Measurements from ENCODE around the gene CREB3L1. TPM values are rescaled to one million over a fixed set of nuclear protein-coding genes. Genes with fewer than 3 reads are reported as not detected.

CREB3L1 gene
- total and polyA plus RNA-seq, 2 donors (not counting 3 experiments of a cell fraction or from before 2014, with no cell fraction given), result 0.23 to 0.84 TPM

- H3K9me1 ChIP-seq (replicated peaks; ENCODE audit: control insufficient read depth, extremely low read depth, insufficient read depth, low read length), result no peaks in the 10 kb centered on the region
- DNase-seq (ENCODE audit: low read depth, low spot score), result no peak
- H3K9ac ChIP-seq (replicated peaks; ENCODE audit: extremely low read depth, insufficient read depth, low read length), result peak overlapping the region; percentile 54
- no peaks in the 10 kb centered on the region for H3K27me3 ChIP-seq (ENCODE audit: control insufficient read depth in 2 of 2, insufficient read depth in 2 of 2, low read length in 2 of 2)
- ChIA-PET CTCF (interaction anchor here (0.6 to 10.8 kb wide), 16 partner anchors 9 to 190 kb away, joined by 3 to 200 read pairs (median 3); no protein-coding TSS in a partner anchor), POLR2A (interaction anchor here (0.7 kb wide), 1 partner anchor 109 kb away, joined by 3 read pairs; no protein-coding TSS in a partner anchor)
- no peaks in the 10 kb centered on the region for H4K20me1 ChIP-seq (replicated peaks; ENCODE audit: control insufficient read depth, extremely low read depth, insufficient read depth, low read length)
- peaks cover 34% of the 10 kb centered on the region for H3K4me1 ChIP-seq (ENCODE audit: control insufficient read depth, extremely low read depth, insufficient read depth, low read length)
- no peak overlapping the region for H2AFZ ChIP-seq (ENCODE audit: low read depth, low read length)
- no TSS peak for BruUV-seq (replicated peaks)
- FAIRE-seq, result no peak
- H3K36me3 ChIP-seq (ENCODE audit: control insufficient read depth in 2 of 2, extremely low read depth in 1 of 2, insufficient read depth in 2 of 2, low read length in 2 of 2), result peaks cover 0 to 5% of the 10 kb centered on the region in 2 experiments
- H3K4me2 ChIP-seq (ENCODE audit: insufficient read depth, low read length), result peak overlapping the region; percentile 59
- TF ChIP-seq FOS (IDR thresholded peaks at IDR 0.05; ENCODE audit: borderline replicate concordance, insufficient read depth, low read length) (no peak), GATA2 (IDR thresholded peaks at IDR 0.05; ENCODE audit: insufficient read depth, insufficient read length, low read depth, low read length) (no peak)
- peak overlapping the region; percentile 32 to 73 (median 49) for H3K4me3 ChIP-seq (replicated peaks in 1 of 3; ENCODE audit: insufficient read depth in 1 of 3, low read depth in 1 of 3, low read length in 3 of 3)
- no peaks in the 10 kb centered on the region for H3K9me3 ChIP-seq (replicated peaks; ENCODE audit: control insufficient read depth, insufficient read depth, low read length)
- dilution Hi-C loops (cut with MboI; ENCODE audit: extremely low pct_ligation_motif_present, low sequenced_read_pairs) (no loop called here), intact Hi-C loops (cut with micrococcal nuclease) (loop anchor here (1.0 kb wide), 2 partner anchors 16 to 20 kb away; no protein-coding TSS in a partner anchor)
- peak overlapping the region; percentile 19 for H3K27ac ChIP-seq (ENCODE audit: insufficient read depth, low read depth, low read length)
- peaks cover 46% of the 10 kb centered on the region for H3K79me2 ChIP-seq (ENCODE audit: control insufficient read depth, insufficient read depth, low read length)
Observed at GRCh38 chr11:46347637-46348311, 70.3 kb downstream of the CREB3L1 start.

GRCh38 chr11:46348566-46349401 is 71.3 kb downstream of the CREB3L1 start:
- peak overlapping the region in 2 of 3 experiments; percentile 49 to 73 for H3K4me3 ChIP-seq (replicated peaks in 1 of 3; ENCODE audit: insufficient read depth in 1 of 3, low read depth in 1 of 3, low read length in 3 of 3)
- BruUV-seq (replicated peaks), result TSS peak; percentile 22
- H3K27ac ChIP-seq (ENCODE audit: insufficient read depth, low read depth, low read length), result no peak overlapping the region
- peaks cover 2 to 11% of the 10 kb centered on the region in 2 experiments for H3K36me3 ChIP-seq (ENCODE audit: control insufficient read depth in 2 of 2, extremely low read depth in 1 of 2, insufficient read depth in 2 of 2, low read length in 2 of 2)
- ChIA-PET CTCF (interaction anchor here (1.0 to 10.8 kb wide), 7 partner anchors 16 to 384 kb away, joined by 3 to 200 read pairs (median 4); no protein-coding TSS in a partner anchor), POLR2A (interaction anchor here (0.7 kb wide), 1 partner anchor 110 kb away, joined by 3 read pairs; no protein-coding TSS in a partner anchor)
- H3K9ac ChIP-seq (replicated peaks; ENCODE audit: extremely low read depth, insufficient read depth, low read length), result no peak overlapping the region
- no peaks in the 10 kb centered on the region for H3K9me3 ChIP-seq (replicated peaks; ENCODE audit: control insufficient read depth, insufficient read depth, low read length)
- peaks cover 34% of the 10 kb centered on the region for H3K4me1 ChIP-seq (ENCODE audit: control insufficient read depth, extremely low read depth, insufficient read depth, low read length)
- H3K9me1 ChIP-seq (replicated peaks; ENCODE audit: control insufficient read depth, extremely low read depth, insufficient read depth, low read length), result no peaks in the 10 kb centered on the region
- DNase-seq (ENCODE audit: low read depth, low spot score) (no peak), FAIRE-seq (no peak)
- TF ChIP-seq CTCF (IDR thresholded peaks at IDR 0.05; ENCODE audit: extremely low read depth in 1 of 2, insufficient read depth in 1 of 2, low read depth in 1 of 2, low read length in 2 of 2) (no peak), POLR2A (IDR thresholded peaks at IDR 0.05; ENCODE audit: low read depth, low read length) (no peak), JUN (IDR thresholded peaks at IDR 0.05; ENCODE audit: borderline replicate concordance, insufficient read depth, insufficient read length, low read depth) (no peak), EZH2 (IDR thresholded peaks at IDR 0.05; ENCODE audit: borderline replicate concordance, low read depth, low read length, severe bottlenecking) (no peak), GATA2 (IDR thresholded peaks at IDR 0.05; ENCODE audit: insufficient read depth, insufficient read length, low read depth, low read length) (no peak), POLR2AphosphoS5 (IDR thresholded peaks at IDR 0.05; ENCODE audit: insufficient read depth, low read depth, low read length) (no peak), MAX (IDR thresholded peaks at IDR 0.05; ENCODE audit: insufficient read depth, insufficient read length) (no peak), MYC (IDR thresholded peaks at IDR 0.05; ENCODE audit: low read depth, low read length) (no peak), FOS (IDR thresholded peaks at IDR 0.05; ENCODE audit: borderline replicate concordance, insufficient read depth, low read length) (no peak)
- H3K79me2 ChIP-seq (ENCODE audit: control insufficient read depth, insufficient read depth, low read length), result peaks cover 56% of the 10 kb centered on the region
- intact Hi-C loops (cut with micrococcal nuclease) (no loop called here), dilution Hi-C loops (cut with MboI; ENCODE audit: extremely low pct_ligation_motif_present, low sequenced_read_pairs) (no loop called here)
- H4K20me1 ChIP-seq (replicated peaks; ENCODE audit: control insufficient read depth, extremely low read depth, insufficient read depth, low read length), result no peaks in the 10 kb centered on the region
- H2AFZ ChIP-seq (ENCODE audit: low read depth, low read length), result no peak overlapping the region
- H3K27me3 ChIP-seq (ENCODE audit: control insufficient read depth in 2 of 2, insufficient read depth in 2 of 2, low read length in 2 of 2), result no peaks in the 10 kb centered on the region
- peak overlapping the region; percentile 59 for H3K4me2 ChIP-seq (ENCODE audit: insufficient read depth, low read length)

All from endothelial cell of umbilical vein (primary cell).